HG03280 (cell line): ENCODE data around the gene CDH23.

Experiments
- ATAC-seq: cut with Tn5 transposase; IDR thresholded peaks from one replicate; pipeline ENCODE4 v1.9.1; 2021; ENCODE audit warnings: mild to moderate bottlenecking, moderate library complexity; ENCODE audit not compliant: unreplicated experiment

The CDH23 gene

GRCh38 chr10:71438761-71439160, 42.0 kb downstream of the CDH23 start:
- ATAC-seq: no peak

DNA sequence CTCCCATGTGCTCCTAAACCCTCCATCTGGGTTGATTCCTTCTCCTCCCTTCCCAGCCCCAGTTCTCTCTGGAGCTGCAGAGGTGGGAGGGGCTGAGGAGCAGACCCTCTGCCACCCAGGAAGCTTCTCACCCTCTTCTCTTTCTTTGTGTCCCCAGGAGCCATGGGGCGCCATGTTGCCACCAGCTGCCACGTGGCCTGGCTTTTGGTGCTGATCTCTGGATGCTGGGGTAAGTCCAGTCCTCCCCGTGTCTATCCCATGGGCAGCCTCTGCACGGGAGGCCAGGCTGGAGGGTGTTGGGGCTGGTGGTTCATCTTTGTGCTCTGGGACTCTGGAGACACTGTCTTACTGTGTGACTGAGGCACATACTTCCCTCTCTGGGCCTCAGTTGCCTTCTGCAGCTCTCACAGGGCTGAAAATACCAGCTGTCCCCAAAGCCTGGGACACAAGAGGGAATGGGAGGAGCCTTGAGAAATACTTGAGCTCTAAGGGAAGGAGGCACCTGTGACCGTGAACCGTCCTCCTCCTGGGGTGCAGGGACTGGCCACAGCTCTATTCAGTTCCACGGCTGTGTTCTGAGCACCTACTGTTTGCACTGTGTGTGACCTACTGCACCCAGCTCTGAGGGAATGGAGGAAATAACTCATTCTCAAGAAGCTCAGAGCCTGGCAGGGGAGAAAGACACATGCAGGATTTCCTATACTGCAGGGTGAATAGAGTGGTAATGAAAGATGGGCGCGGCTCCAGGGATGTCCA, 43.1 kb downstream of the CDH23 start:
- ATAC-seq: no peak

DNA sequence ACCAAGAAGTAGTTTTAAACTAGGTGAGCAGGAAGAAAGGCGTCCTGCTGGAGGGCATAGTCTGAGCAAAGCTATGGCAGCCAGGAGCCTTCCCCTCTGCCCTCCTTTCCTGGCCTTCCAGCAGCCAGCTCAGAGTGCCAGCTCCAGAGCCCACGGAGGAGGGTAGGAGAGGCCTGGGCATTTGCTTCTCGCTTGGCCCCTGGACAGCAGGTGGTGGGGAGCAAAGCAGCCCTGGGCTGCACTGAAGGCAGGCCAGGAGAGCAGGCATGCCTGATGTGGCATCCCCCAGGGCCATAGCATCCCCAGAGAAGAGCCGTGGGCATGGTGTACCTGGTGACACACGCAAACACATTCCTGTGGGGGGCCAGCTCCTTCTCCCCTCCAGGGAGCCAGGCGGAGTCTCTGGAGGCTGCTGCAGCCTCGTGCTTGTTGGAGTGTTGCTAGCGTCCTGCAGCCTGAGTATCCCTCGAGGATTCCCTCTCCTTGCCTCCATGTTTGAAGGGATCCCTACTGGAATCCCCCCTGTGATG, 43.9 kb downstream of the CDH23 start:
- no peak for ATAC-seq

- no peak for ATAC-seq
Observed at GRCh38 chr10:71442000-71442399, 45.3 kb downstream of the CDH23 start.

- ATAC-seq: no peak
Observed at GRCh38 chr10:71442859-71443570, 46.3 kb downstream of the CDH23 start.

GRCh38 chr10:71443676-71444075, 47.0 kb downstream of the CDH23 start:
- ATAC-seq: no peak

DNA sequence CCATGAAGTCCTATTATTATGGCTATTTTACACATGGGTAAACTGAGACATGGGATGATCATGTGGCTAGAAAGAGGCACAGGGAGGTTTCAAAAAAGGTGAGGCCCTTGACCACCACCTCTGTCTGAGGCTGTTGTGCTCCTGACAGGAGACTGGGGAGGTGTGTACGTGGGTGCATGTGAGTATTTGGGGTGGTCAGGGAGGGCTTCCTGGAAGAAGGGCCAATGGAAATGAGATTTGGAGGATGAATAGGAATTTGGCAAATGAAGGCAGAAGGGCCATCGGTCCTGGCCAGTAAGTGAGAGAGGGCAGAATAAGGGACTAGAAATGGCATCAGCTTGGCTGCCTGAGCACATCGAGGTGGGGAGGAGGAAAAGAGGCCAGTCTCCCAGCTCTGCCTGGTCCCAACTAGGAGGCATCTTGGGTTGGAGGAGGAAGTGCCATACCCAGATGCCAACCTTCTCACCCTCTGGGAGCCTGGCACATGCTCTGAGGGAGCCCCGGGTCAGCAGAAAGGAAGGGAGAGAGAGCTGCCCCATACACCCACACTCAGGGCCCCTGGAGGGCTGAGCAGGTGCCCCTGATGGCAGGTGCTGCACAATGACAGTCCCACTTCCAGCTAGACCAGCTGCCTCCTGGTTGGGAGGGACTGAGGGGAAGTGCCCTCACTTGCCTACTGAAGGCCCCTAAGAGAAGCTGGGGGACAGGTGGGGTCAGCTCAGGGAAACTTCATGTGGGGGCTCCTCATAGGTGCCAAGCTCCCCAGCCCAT, 47.7 kb downstream of the CDH23 start:
- no peak for ATAC-seq

DNA sequence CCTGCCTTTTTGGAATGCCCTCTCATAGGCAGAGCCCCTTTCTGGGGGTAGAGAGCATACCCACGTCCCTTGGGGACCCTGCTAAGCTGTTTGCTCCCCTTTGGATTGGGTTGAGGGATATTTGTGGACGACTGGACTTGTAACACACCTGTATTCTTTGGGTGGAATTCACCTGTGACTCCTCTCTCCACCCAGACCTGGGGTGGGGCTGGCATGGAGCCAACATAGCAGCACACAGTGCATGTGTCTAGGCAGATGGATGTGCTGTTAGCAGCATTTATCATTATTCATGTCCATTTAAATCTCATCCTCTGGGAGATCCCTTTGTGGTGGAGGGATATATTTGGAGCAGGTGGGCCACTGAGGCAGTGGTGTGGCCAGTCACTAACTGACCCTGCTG, 51.0 kb downstream of the CDH23 start:
- ATAC-seq: no peak

DNA sequence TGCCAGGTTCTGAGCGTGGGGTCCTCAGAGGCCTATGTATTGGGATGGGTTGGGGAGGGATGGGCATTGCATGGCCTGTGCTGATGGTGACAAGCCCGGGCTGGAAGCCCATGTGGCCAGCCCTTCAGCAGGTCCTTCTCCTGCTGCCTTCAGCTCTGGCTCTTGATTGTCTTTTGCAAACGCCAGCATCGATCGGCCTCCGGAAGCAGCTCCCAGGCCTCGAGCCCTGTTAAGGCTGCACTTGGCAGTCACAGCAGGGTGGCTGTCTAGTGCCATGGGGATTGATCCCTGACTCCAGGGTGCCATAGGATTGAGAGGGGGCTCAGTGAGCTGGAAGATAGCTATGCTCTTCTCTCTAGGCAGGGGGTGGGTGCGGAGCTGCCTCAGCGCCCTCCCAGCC, 51.4 kb downstream of the CDH23 start:
- no peak for ATAC-seq

GRCh38 chr10:71449026-71449425, 52.3 kb downstream of the CDH23 start:
- ATAC-seq: no peak

DNA sequence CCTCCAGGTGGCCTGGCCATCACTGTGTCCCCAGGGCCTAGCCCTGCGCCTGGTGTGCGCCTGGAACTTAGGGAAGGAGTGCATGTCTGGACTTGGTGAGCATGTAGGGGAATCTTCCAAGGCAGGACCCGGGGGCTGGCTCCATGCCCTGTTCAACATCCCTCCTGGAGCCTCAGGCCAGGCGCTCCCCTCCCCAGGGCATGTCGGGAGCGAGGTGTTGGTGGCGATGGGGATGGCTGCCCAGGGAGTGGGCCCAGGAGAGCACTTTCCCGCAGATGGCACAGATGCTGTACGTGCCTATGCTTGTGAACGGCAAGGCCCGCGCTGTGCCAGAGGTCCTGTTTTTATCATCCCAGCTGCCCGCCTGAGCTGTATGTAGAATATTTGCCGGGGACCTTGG, 55.0 kb downstream of the CDH23 start:
- ATAC-seq: no peak

DNA sequence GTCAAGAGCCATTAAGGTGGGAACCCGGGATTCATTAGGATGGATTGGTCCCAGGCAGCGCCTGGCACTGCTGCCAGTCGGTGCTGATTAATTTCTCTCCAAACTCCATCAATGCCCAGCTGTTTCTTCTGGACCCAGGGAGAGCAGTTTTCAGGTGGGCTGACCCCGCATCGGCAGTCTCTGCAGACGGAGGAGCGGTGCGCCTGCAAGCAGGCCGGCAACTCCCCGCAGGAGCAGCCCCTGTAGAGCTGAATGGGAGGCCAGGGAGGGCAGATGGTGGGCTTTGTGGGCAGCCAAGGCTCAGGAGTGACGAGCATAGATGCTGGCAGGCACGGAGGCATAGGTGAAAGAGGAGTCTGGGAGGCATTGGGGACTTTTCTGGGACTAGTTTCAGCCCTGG, 56.5 kb downstream of the CDH23 start:
- ATAC-seq: no peak

DNA sequence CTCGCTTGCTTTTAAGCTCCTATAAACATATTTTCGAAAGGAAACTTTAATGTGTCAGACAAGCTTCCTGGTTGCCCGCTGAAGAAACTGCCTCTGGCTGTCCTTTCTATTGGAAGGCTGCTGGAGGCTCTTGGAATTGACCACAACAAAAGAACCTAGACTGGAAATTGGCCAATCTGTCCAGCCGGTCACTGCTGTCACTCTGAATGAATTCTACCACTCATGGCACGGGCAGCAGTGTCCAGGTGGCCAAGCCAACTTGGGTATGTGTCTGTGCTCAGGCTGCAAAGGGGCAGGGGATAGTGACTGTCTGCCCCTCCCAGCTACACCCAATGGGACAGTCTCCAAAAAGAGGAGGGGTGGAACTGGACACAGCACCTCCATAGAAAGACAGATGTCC, 57.6 kb downstream of the CDH23 start:
- no peak for ATAC-seq

DNA sequence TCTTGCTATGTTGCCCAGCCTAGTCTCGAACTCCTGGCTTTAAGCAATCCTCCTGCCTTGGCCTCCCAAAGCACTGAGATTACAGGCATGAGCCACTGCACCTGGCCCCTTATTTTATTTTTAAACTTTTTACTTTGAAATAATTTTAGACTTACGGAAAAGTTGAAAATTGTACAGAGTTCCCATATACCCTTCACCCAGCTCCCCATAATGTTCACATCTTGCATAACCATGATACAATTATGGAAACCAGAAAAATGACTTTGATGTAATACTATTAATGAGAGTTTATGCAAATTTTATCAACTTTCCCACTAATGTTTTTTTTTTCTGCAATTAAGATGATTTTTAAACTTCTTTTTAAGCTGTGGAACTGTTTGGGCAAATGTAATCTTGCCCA, 58.3 kb downstream of the CDH23 start:
- ATAC-seq: no peak

DNA sequence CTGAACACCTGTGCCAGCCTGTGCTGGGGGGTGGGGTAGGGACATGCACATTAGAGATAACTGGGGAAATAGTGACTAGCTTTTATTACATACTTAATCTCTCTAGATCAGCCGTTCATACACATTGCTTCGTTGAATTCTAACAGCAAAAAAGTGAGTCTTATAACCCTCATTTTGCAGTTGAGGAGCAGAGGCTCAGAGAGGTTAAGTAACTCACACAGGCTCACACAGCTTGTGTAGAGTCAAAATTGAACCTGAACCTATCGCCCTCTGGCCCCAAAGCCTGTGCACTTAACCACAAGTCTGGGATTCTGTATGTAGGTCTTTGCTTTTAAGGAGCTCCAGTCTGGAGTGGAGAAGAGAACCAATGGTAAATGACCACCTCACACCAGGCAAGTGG, 59.9 kb downstream of the CDH23 start:
- ATAC-seq: no peak

DNA sequence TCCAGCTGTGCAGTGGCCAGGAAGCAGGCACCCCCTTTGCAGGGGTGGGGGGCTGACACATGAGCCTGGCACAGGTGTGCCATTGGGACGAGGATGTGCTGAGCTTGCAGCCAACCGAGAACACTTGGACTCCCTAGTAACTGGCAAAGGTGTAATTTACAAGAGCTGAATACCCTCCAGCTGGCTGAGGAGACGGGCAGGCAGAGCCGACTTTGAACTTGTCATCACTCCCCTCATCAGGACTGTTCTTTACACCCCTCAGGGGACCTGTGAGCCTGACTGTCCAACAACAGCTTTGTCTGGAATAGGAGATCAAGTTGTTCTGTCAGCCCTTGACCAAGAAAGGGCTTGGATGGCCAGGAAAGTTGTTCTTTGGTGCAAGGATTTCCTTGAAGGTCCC, 61.2 kb downstream of the CDH23 start:
- no peak for ATAC-seq

GRCh38 chr10:71458387-71458786, 61.7 kb downstream of the CDH23 start:
- no peak for ATAC-seq

- no peak for ATAC-seq
Observed at GRCh38 chr10:71459513-71459912, 62.8 kb downstream of the CDH23 start.

- no peak for ATAC-seq
Observed at GRCh38 chr10:71460615-71461014, 63.9 kb downstream of the CDH23 start.

DNA sequence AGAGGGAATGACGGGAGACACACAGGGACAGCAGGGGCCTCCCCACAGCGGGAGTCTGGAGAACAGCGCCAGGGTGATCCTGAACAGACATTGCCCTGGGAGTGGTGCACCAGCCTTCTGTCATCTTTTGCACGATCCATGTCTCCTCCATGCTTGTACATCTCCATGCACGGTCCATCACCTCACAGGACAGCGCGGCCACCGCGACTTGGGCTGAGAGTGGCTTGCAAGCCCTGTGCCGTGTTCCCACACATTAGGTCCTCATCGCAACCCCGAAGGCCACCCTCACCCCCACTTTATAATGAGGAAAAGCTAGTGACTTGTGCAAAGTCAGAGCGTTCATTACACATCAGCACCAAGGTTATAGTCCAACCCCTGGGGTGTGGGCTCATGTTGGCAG, 64.7 kb downstream of the CDH23 start:
- ATAC-seq: no peak

DNA sequence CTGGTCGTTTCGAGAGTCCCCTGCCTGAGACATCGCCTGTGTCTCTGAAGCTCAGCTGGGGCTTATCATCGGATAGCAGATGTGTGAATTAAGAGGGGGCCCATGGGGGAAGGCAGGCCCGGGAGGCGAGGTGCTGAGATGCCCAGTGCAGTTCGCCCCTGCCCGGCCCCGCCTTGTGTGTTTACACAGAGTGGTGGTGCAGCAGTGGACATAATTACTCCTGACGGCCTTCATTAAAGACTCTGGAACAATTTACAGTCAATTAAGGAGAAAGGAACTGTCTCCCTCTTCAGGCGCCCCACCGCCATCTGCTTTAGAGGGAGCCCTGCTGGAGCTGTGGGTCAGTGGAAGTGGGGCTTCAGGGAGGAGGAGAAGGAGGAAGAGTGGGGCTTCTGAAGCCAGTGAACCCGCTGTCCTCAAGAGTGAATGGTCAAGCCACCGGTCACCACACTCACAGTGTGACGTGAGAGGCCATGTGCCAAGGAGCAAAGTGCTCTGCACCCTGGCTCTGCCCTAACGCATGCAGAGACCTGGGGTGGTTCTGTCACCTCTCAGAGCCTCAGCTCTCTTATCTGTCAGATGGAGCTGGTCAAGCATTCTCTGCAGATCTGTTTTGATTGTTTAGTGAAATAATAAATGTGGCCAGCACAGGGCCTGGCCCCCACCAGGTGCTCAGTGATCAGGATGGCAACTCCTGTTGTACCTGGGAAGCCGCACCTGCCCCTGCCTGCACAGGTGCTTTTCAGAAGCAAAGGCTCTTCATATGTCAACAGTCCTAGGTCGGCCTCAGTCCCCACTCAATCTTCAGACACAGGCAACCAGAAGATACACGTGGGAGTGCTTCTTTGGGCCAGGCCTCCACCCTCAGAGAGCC, 65.6 kb downstream of the CDH23 start:
- ATAC-seq: no peak
